Tibial nerve (tissue), 4 donors: ENCODE results near the gene CACNA1F. TPM values are rescaled to one million over a fixed set of nuclear protein-coding genes. Genes with fewer than 3 reads are reported as not detected.

Experiments used
- DNase-seq, 2 donors: peaks; one replicate each; pipeline ENCODE4 v3.0.0-alpha.2; 2019; ENCODE audit warnings: low spot score in 2 of 2
- H3K27ac ChIP-seq, 4 donors: fragments of 200-600 bp; sonication (generic) in 3 of 4; one replicate each; pipeline ENCODE4 v1.5.1; 2017 to 2019; ENCODE audit warnings: mild to moderate bottlenecking in 1 of 4
- H3K27me3 ChIP-seq, 2 donors: fragments of 200-600 bp; sonication (generic) in 1 of 2; one replicate each; pipeline versions ENCODE4 v1.5.1 to v1.6.0; 2017 to 2019
- H3K36me3 ChIP-seq, 3 donors: fragments of 200-600 bp; sonication (generic); one replicate each; pipeline ENCODE4 v1.5.1; 2018 to 2019
- H3K4me1 ChIP-seq, 4 donors: fragments of 200-600 bp; sonication (generic) in 3 of 4; one replicate each; pipeline ENCODE4 v1.5.1; 2017 to 2019
- H3K4me3 ChIP-seq, 4 donors: fragments of 200-600 bp; sonication (generic) in 3 of 4; one replicate each; pipeline ENCODE4 v1.5.1; 2017 to 2019; ENCODE audit warnings: mild to moderate bottlenecking in 1 of 4, moderate library complexity in 1 of 4
- H3K9me3 ChIP-seq, 4 donors: fragments of 200-600 bp; sonication (generic) in 3 of 4; one replicate each; pipeline ENCODE4 v1.5.1; 2017 to 2019
- CTCF ChIP-seq, 5 experiments: fragments of 200-600 bp in 3 of 5; fragments of 450-650 bp in 2 of 5; sonication (generic) in 3 of 5; IDR thresholded peaks; one replicate each; pipeline ENCODE4 v1.5.1; 2016 to 2019; ENCODE audit warnings: antibody characterized with exemption in 5 of 5, mild to moderate bottlenecking in 3 of 5, moderate library complexity in 2 of 5
- EP300 ChIP-seq, 2 donors: sonication (generic); formaldehyde crosslinking; IDR thresholded peaks; one replicate each; pipeline ENCODE4 v1.6.1; 2017; ENCODE audit warnings: antibody characterized with exemption in 2 of 2, mild to moderate bottlenecking in 1 of 2
- POLR2A ChIP-seq, 2 donors: fragments of 450-650 bp; IDR thresholded peaks; one replicate each; pipeline ENCODE4 v1.6.1; 2017; ENCODE audit warnings: antibody characterized with exemption in 2 of 2, mild to moderate bottlenecking in 2 of 2, moderate library complexity in 2 of 2
- WGBS, 2 donors: methylation state at CpG; one replicate each; pipeline ENCODE4 v1.1.5; 2018; 5-methylcytosine and 5-hydroxymethylcytosine counted together
- total RNA-seq, 4 donors: library from RNA; depleted of rRNA; stranded (reverse); fragments of >200 nt; gene quantifications; one replicate each; pipeline ENCODE4 v1.1.0, GENCODE V29; 2016

The CACNA1F gene
- total RNA-seq, 4 donors from 2014 or later = under 0.01 to 1.0 (median 0.40) TPM

- peaks cover 0 to 71% (median 0%) of the 10 kb centered on the region in 3 donors for H3K36me3 ChIP-seq
- no peak for DNase-seq
- H3K9me3 ChIP-seq = no peaks in the 10 kb centered on the region
- WGBS, 2 donors = 83% methylated on average over 3 of the region's 3 CpGs; no CpG with 5 or more reads in 1 of the 2 donors
- no peak overlapping the region for H3K4me3 ChIP-seq
- TF ChIP-seq EP300 (IDR thresholded peaks at IDR 0.05) (no peak), CTCF (IDR thresholded peaks at IDR 0.05) (no peak), POLR2A (IDR thresholded peaks at IDR 0.05) (no peak)
- H3K27me3 ChIP-seq = no peaks in the 10 kb centered on the region
- H3K4me1 ChIP-seq = peaks cover 0 to under 1% (median 0%) of the 10 kb centered on the region in 4 donors
- H3K27ac ChIP-seq = no peak overlapping the region
Observed at GRCh38 chrX:49178537-49178936, 54.6 kb downstream of the CACNA1F start.

- WGBS, 2 donors = 90 to 92% methylated on average over 8 to 17 of the region's 23 CpGs
- no peak for DNase-seq
- peak overlapping the region in 1 of 4 donors; percentile 37 for H3K27ac ChIP-seq
- peaks cover 0 to 2% (median under 1%) of the 10 kb centered on the region in 4 donors for H3K4me1 ChIP-seq
- H3K36me3 ChIP-seq = peaks cover 0 to 68% (median 0%) of the 10 kb centered on the region in 3 donors
- no peaks in the 10 kb centered on the region for H3K9me3 ChIP-seq
- no peak overlapping the region for H3K4me3 ChIP-seq
- no peaks in the 10 kb centered on the region for H3K27me3 ChIP-seq
- no peak for TF ChIP-seq CTCF (IDR thresholded peaks at IDR 0.05)
- TF ChIP-seq EP300 (IDR thresholded peaks at IDR 0.05) = no peak
Observed at GRCh38 chrX:49177873-49178480, 55.2 kb downstream of the CACNA1F start.

GRCh38 chrX:49177338-49177833, 55.8 kb downstream of the CACNA1F start:
- Histone ChIP-seq H3K4me1 (peaks cover 0 to 5% (median 2%) of the 10 kb centered on the region in 4 donors), H3K27me3 (no peaks in the 10 kb centered on the region), H3K27ac (peak overlapping the region in 2 of 4 donors; percentile 37 to 45), H3K9me3 (no peaks in the 10 kb centered on the region), H3K36me3 (peaks cover 0 to 65% (median 0%) of the 10 kb centered on the region in 3 donors), H3K4me3 (no peak overlapping the region)
- WGBS, 2 donors = 64 to 72% methylated on average over 4 of the region's 4 CpGs
- TF ChIP-seq POLR2A (IDR thresholded peaks at IDR 0.05) = no peak
- TF ChIP-seq EP300 (IDR thresholded peaks at IDR 0.05) = no peak
- TF ChIP-seq CTCF (IDR thresholded peaks at IDR 0.05) = no peak
- DNase-seq = no peak

- no peaks in the 10 kb centered on the region for H3K9me3 ChIP-seq
- peaks cover 0 to 5% (median 2%) of the 10 kb centered on the region in 4 donors for H3K4me1 ChIP-seq
- no peaks in the 10 kb centered on the region for H3K27me3 ChIP-seq
- no peak for DNase-seq
- no peak overlapping the region for H3K4me3 ChIP-seq
- peaks cover 0 to 65% (median 0%) of the 10 kb centered on the region in 3 donors for H3K36me3 ChIP-seq
- no peak for TF ChIP-seq EP300 (IDR thresholded peaks at IDR 0.05)
- TF ChIP-seq POLR2A (IDR thresholded peaks at IDR 0.05) = no peak
- no peak for TF ChIP-seq CTCF (IDR thresholded peaks at IDR 0.05)
- H3K27ac ChIP-seq = peak overlapping the region in 2 of 4 donors; percentile 37 to 45
- WGBS, 2 donors = 63 to 70% methylated on average over 8 to 27 of the region's 27 CpGs
Observed at GRCh38 chrX:49176421-49177326, 56.5 kb downstream of the CACNA1F start.
